Measurements from ENCODE around the gene CMIP. TPM values are rescaled to one million over a fixed set of nuclear protein-coding genes. Genes with fewer than 3 reads are reported as not detected.
A peak's percentile ranks its signal among the peaks of the same experiment; 100 is the strongest.

CMIP gene
- total RNA-seq, 4 donors from 2014 or later: 16.7 to 104 (median 43.6) TPM

DNA sequence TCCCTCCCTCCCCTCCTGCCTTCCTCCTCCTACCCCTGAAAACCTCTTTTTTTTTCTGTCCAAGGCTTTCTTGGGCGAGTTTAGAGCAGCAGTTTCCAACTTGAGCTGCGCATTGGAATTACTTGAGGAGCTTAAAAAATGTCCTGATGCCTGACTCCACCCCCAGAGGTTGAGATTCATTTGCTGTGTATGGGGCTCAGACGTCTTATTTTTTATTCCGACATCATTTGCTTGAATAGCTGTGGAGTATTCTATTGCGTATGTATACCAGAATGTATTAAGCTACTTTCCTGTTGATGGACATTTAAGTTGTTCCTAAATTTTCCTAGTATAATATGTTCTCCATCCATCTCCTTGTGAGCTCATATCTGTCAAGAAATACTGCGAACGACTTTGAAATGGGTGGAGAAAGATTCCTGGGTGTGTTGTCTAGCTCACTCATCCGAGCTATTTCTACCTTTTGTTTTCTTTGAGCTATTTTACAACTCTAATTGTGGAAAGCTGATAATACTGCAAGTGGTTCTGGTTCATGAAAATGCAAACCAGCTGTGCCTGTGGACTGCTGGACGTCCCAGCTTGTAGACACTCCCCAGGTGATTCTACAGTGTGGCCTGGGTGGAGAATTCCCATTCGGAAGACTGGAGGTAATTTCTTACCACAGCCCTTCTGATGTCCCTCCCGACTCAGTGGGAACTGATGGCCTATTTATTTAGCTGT is 40.5 kb downstream of the CMIP start:
- no peak for DNase-seq
- H3K27me3 ChIP-seq: no peaks in the 10 kb centered on the region
- H3K27ac ChIP-seq: no peak overlapping the region
- no peaks in the 10 kb centered on the region for H3K36me3 ChIP-seq
- no peaks in the 10 kb centered on the region for H3K9me3 ChIP-seq
- H3K4me3 ChIP-seq: no peak overlapping the region
- H3K4me1 ChIP-seq: no peaks in the 10 kb centered on the region
- no peak for TF ChIP-seq POLR2A (IDR thresholded peaks at IDR 0.05)
- TF ChIP-seq, protein P1, sequence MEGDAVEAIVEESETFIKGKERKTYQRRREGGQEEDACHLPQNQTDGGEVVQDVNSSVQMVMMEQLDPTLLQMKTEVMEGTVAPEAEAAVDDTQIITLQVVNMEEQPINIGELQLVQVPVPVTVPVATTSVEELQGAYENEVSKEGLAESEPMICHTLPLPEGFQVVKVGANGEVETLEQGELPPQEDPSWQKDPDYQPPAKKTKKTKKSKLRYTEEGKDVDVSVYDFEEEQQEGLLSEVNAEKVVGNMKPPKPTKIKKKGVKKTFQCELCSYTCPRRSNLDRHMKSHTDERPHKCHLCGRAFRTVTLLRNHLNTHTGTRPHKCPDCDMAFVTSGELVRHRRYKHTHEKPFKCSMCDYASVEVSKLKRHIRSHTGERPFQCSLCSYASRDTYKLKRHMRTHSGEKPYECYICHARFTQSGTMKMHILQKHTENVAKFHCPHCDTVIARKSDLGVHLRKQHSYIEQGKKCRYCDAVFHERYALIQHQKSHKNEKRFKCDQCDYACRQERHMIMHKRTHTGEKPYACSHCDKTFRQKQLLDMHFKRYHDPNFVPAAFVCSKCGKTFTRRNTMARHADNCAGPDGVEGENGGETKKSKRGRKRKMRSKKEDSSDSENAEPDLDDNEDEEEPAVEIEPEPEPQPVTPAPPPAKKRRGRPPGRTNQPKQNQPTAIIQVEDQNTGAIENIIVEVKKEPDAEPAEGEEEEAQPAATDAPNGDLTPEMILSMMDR (IDR thresholded peaks at IDR 0.05): no peak
- intact Hi-C loops (cut with DNase I; ENCODE audit: low total_unique reads): no loop called here

DNA sequence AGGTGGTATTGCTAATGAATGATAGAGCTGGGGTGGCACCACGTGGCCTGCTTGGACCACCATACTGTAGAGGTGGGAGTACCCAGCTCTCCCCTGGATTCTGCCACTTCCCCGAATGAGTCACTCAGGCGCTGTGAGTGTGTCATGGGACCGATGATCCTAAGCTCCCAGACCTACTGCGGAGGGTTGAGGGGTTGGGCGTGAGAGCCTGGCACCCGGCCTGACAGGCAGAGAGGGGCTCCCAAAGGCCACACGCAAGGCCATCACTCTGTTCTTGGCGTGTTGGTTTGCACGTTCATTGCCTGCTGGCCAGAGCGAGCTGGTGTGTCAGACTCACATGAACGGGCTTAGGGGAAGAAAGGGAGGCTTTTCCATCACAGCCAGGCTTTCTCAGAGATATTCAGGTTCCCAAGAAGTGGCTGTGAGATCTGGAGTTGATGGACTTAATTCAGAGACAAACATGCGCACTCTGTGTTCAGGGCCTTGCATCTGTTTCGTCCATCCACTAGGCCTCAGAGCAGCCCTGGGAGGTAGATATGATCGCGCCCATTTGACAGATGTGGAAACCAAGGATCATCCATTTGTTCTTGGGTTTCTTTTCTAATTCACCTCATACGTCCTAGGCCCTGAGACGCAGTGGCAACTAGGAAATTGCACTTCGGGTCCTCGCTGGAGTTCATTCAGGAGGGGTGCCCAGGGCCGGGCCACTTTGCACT is 41.4 kb downstream of the CMIP start:
- Histone ChIP-seq H3K36me3 (no peaks in the 10 kb centered on the region), H3K27me3 (no peaks in the 10 kb centered on the region), H3K27ac (no peak overlapping the region), H3K4me1 (no peaks in the 10 kb centered on the region), H3K9me3 (no peaks in the 10 kb centered on the region), H3K4me3 (no peak overlapping the region)
- intact Hi-C loops (cut with DNase I; ENCODE audit: low total_unique reads): no loop called here
- DNase-seq: no peak
- TF ChIP-seq, protein P1 (IDR thresholded peaks at IDR 0.05): no peak
- TF ChIP-seq POLR2A (IDR thresholded peaks at IDR 0.05): no peak

DNA sequence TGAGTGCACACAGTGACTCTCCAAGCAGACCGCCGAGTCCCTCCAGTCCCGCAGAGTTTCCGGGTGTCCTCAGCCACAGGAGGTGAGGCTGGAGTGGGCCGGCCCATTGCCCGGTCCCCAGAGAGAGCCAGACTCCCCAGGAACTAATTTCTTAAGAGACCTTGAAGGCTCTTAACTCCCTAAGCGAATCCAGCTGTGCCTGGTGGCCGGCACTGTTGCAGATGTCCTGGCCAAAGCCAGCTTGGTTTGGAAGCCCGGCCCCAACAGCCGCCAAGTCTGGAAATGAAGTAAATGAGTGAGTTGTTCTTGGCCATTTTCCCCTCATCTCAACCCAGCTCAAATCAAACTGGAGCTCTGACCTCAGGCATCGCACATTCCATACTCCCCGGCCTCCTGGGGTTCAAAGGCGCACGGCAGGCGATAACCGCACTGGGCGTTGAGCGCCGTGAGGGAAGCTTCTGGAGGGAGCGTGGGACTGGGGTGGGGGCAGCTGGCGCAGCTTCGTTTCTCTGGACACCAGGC is 42.0 kb downstream of the CMIP start:
- Histone ChIP-seq H3K9me3 (no peaks in the 10 kb centered on the region), H3K4me3 (no peak overlapping the region), H3K4me1 (no peaks in the 10 kb centered on the region), H3K27me3 (no peaks in the 10 kb centered on the region), H3K27ac (no peak overlapping the region), H3K36me3 (no peaks in the 10 kb centered on the region)
- intact Hi-C loops (cut with DNase I; ENCODE audit: low total_unique reads): no loop called here
- TF ChIP-seq, protein P1 (IDR thresholded peaks at IDR 0.05): no peak
- TF ChIP-seq POLR2A (IDR thresholded peaks at IDR 0.05): no peak
- DNase-seq: peak in 1 of 2 donors; percentile 59

GRCh38 chr16:81487301-81487720 is 42.7 kb downstream of the CMIP start:
- DNase-seq: no peak
- Histone ChIP-seq H3K36me3 (no peaks in the 10 kb centered on the region), H3K27me3 (no peaks in the 10 kb centered on the region), H3K9me3 (no peaks in the 10 kb centered on the region), H3K4me1 (no peaks in the 10 kb centered on the region), H3K4me3 (no peak overlapping the region), H3K27ac (no peak overlapping the region)
- intact Hi-C loops (cut with DNase I; ENCODE audit: low total_unique reads): no loop called here
- TF ChIP-seq, protein P1 (IDR thresholded peaks at IDR 0.05): no peak
- no peak for TF ChIP-seq POLR2A (IDR thresholded peaks at IDR 0.05)
